ENCODE data around the gene OASL. TPM values are rescaled to one million over a fixed set of nuclear protein-coding genes. Genes with fewer than 3 reads are reported as not detected.

The OASL gene
- total and polyA plus RNA-seq, 2 of the 4 experiments (the other 2 are of a cell fraction), result under 0.01 to 0.05 TPM

- H3K79me1 ChIP-seq (ENCODE audit: low read depth in 1 of 2, low read length in 2 of 2), result no peaks in the 10 kb centered on the region
- no peak overlapping the region for H3K4ac ChIP-seq (ENCODE audit: low read depth, low read length)
- no peaks in the 10 kb centered on the region for H3K36me3 ChIP-seq (ENCODE audit: control insufficient read depth, insufficient read depth, low read length)
- H2AFZ ChIP-seq (replicated peaks; ENCODE audit: low read length, poor library complexity), result no peak overlapping the region
- H3K4me2 ChIP-seq (ENCODE audit: low read depth, low read length), result no peak overlapping the region
- no peak overlapping the region for H3K27ac ChIP-seq (ENCODE audit: insufficient read depth, low read length)
- no TSS peak for BruUV-seq (replicated peaks)
- ChIA-PET POLR2A (ENCODE audit: unreplicated experiment) (no interaction called here), CTCF (interaction anchor here (0.6 kb wide), 1 partner anchor 88 kb away, joined by 6 read pairs; no protein-coding TSS in a partner anchor)
- DNase-seq (no peak), ATAC-seq (ENCODE audit: low read depth) (no peak)
- no peak overlapping the region for H2BK20ac ChIP-seq (ENCODE audit: low read depth, low read length)
- no peaks in the 10 kb centered on the region for H3K9me3 ChIP-seq (ENCODE audit: control insufficient read depth, insufficient read depth, low read length)
- no peaks in the 10 kb centered on the region for H3K4me1 ChIP-seq (ENCODE audit: control insufficient read depth, insufficient read depth, low read length)
- H3K23ac ChIP-seq (ENCODE audit: low read depth, low read length), result no peak overlapping the region
- H3K4me3 ChIP-seq (ENCODE audit: insufficient read depth, low read depth, low read length), result no peak overlapping the region
- H4K5ac ChIP-seq (ENCODE audit: low read depth, low read length), result no peak overlapping the region
- H2AK5ac ChIP-seq (ENCODE audit: low read depth, low read length), result no peak overlapping the region
- intact Hi-C loops (cut with micrococcal nuclease), result no loop called here
- H4K91ac ChIP-seq (ENCODE audit: insufficient read depth, low read depth, low read length), result no peak overlapping the region
- no peak overlapping the region for H3K56ac ChIP-seq (ENCODE audit: extremely low read depth, insufficient read depth, low read length)
- TF ChIP-seq ELK1 (IDR thresholded peaks at IDR 0.05; ENCODE audit: borderline replicate concordance, low read depth, low read length), result no peak
- no peak overlapping the region for H3K9ac ChIP-seq (ENCODE audit: low read depth, low read length)
- no peak overlapping the region for H3K18ac ChIP-seq (ENCODE audit: low read depth, low read length)
- 90% methylated on average over 2 of the region's 6 CpGs; no CpG with 5 or more reads in 1 of the 2 experiments for WGBS, 2 experiments (ENCODE audit: extremely low coverage in 2 of 2, insufficient read length in 1 of 2)
- H2BK15ac ChIP-seq (ENCODE audit: low read depth, low read length), result no peak overlapping the region
- H2BK5ac ChIP-seq (ENCODE audit: low read depth, low read length, poor library complexity, severe bottlenecking), result no peak overlapping the region
- no peaks in the 10 kb centered on the region for H4K20me1 ChIP-seq (ENCODE audit: insufficient read depth, low read length)
- peaks cover 17% of the 10 kb centered on the region; the same call in 1 of the 2 replicates for H3K27me3 ChIP-seq (ENCODE audit: control insufficient read depth, insufficient read depth, low read length)
- no peaks in the 10 kb centered on the region for H3K9me1 ChIP-seq (ENCODE audit: insufficient read depth, low read length)
- no peak overlapping the region for H2AK9ac ChIP-seq (replicated peaks; ENCODE audit: low read depth, low read length, poor library complexity)
- in situ Hi-C loops (cut with MboI; ENCODE audit: low sequenced_read_pairs), result no loop called here
- dilution Hi-C loops (cut with HindIII; ENCODE audit: low sequenced_read_pairs, unreplicated experiment), result no loop called here
- H3K14ac ChIP-seq (replicated peaks; ENCODE audit: low read depth, low read length), result no peak overlapping the region
- no peak overlapping the region for H4K8ac ChIP-seq (ENCODE audit: low read depth in 2 of 2, low read length in 2 of 2)
- no peak overlapping the region for H2BK120ac ChIP-seq (ENCODE audit: low read depth, low read length)
Observed at GRCh38 chr12:121021754-121022153, 17.3 kb downstream of the OASL start.

Data from IMR-90 (cell line).